Fibroblast of pulmonary artery (primary cell): ENCODE measurements around the gene CHRNA4.

Experiments used
- DNase-seq: peaks from one replicate; pipeline ENCODE4 v3.0.0-alpha.2; 2010; ENCODE audit warnings: low read depth
- H3K4me3 ChIP-seq: replicated peaks from 2 replicates; pipeline ENCODE4 v1.5.1; 2011; ENCODE audit warnings: low read depth, mild to moderate bottlenecking, control low read depth, low read length, moderate library complexity
- TF ChIP-seq, protein P1 (sequence below): IDR thresholded peaks from 2 replicates; pipeline ENCODE4 v1.5.1; 2011; ENCODE audit warnings: mild to moderate bottlenecking, control low read depth, low read length, inconsistent platforms; ENCODE audit errors: missing control alignments

Gene CHRNA4

GRCh38 chr20:63361519-63362435, 628 bp upstream of the CHRNA4 start:
- DNase-seq = no peak
- no peak overlapping the region for H3K4me3 ChIP-seq
- TF ChIP-seq, protein P1, sequence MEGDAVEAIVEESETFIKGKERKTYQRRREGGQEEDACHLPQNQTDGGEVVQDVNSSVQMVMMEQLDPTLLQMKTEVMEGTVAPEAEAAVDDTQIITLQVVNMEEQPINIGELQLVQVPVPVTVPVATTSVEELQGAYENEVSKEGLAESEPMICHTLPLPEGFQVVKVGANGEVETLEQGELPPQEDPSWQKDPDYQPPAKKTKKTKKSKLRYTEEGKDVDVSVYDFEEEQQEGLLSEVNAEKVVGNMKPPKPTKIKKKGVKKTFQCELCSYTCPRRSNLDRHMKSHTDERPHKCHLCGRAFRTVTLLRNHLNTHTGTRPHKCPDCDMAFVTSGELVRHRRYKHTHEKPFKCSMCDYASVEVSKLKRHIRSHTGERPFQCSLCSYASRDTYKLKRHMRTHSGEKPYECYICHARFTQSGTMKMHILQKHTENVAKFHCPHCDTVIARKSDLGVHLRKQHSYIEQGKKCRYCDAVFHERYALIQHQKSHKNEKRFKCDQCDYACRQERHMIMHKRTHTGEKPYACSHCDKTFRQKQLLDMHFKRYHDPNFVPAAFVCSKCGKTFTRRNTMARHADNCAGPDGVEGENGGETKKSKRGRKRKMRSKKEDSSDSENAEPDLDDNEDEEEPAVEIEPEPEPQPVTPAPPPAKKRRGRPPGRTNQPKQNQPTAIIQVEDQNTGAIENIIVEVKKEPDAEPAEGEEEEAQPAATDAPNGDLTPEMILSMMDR = no peak

DNA sequence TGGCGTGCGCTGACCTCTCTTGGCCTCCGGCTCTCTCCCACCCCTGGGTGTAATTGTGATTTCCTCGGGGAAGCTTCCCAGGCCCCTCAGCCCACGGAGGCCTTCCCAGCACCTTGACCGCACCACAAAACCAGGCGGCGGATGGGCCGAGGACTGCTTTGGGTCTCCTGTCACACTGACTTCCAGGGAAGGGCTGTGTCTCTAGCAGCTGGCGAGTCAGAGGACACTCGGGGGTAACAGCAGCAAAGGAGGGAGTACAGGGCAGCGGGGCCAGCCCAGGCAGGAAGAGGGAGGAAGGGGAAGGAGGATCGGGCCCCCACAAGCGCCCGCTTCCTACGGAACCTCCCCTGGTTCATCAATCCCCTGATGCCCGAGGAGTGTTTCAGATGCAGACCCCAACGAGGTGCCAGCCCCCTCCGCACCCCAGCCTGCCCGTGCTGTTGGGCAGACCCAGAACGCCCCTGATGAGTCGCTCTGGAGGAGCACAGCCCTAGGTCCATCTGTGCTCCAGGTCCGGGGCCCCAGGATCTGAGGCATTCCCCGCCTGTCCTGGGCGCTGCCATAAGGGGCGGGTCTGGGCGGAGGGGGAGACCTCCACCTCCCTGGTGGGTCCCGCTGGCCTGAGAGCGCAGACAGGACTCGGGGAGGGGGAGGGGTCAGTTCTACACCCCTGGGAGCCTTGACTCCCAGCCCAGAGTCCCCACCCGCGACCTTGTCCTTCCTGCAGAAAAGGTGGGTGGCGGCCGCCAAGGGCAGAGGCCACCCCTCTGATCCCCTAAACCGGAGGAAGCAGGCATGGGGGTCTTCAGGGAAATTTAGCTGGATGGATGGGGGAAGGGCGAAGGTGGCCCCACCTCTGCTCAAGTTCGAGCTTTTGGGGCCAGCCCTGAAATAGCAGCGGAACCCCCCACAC, 956 bp downstream of the CHRNA4 start:
- no peak overlapping the region for H3K4me3 ChIP-seq

DNA sequence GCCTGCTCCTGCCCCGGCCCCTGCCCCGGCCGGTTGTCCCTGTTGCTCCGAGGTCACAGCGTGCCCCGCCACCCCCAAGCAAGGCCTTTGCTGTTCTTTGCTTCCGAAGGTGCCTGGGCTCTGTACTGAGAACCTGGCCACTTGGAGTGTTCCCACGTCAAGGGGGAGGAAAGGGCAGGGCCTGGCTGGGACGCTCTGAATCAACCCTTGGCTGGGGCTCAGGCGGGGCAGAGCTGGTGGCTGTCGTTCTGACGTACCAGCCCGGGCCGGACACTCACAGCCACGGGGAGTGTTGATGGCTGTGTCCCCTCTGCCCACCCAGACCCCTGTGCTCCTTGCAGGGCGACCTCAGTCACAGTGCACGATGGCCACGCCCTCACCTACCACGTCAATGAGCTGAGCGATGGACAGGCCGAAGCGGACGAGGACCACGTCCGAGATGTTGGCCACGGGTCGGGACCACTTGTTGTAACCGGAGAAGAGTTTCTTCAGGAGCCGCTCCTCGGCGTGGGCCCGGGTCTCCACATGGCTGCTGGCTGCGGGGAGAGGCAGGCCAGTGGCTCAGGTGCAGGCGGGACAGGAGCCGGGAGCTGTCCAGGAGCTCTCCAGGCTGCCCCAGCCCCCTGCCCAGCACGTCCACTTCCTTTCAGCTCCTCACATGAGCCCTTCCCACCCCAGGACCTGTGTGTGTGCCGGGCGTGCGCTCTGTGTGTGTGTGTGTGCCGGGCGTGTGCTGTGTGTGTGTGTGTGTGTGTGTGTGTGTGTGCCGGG, 1.8 kb downstream of the CHRNA4 start:
- DNase-seq = no peak
- no peak overlapping the region for H3K4me3 ChIP-seq
- TF ChIP-seq, protein P1 = no peak

More for the DNA sequence above, 956 bp downstream of the CHRNA4 start:
- TF ChIP-seq, protein P1 = no peak
- DNase-seq = no peak

- no peak overlapping the region for H3K4me3 ChIP-seq
- no peak for DNase-seq
- TF ChIP-seq, protein P1 = no peak
Measured at GRCh38 chr20:63357921-63358905, 2.9 kb downstream of the CHRNA4 start.

DNA sequence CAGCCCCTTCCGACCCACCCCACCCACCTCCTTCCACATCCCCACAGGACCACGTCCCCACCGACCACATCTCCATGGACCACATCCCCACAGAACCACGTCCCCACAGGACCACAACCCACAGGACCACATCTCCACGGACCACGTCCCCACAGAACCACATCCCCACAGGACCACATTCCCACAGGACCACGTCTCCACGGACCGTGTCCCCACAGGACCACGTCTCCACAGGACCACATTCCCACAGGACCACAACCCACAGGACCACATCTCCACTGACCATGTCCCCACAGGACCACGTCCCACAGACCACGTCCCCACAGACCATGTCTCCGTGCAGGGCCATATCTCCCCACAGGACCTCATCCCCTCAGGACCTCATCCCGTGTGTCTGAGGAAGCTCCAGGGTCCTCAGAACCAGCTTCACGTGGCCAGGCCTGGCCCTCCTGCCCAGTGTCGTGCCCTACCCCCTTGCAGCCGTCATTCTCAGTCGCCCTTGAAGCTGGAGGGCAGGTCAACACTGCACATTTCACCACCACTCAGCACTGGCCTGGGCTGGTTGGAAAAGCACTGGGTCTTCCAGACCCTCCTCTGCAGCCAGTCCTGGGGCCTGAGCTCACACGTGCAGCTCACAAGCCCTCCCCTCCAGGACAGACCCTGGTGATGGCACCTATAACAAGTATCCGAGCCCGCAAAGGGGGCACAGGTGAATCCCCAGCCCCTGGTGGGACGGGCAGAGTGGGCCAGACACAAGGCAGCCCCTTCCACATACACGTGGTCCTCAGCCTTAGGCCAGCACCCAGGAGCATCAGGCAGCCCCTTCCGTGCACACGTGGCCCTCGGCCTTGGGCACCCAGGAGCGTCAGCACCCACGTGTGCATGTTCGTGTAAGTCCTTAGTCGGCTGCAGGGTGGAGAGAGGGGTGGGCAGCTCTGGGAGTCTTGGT, 3.9 kb downstream of the CHRNA4 start:
- no peak for DNase-seq
- TF ChIP-seq, protein P1 = no peak
- H3K4me3 ChIP-seq = no peak overlapping the region
